Ovary (tissue), 3 donors: ENCODE results near the gene RGS6.

Experiments
- POLR2A ChIP-seq: fragments of 450-650 bp; IDR thresholded peaks from one replicate; pipeline ENCODE4 v1.6.1; 2017; ENCODE audit warnings: antibody characterized with exemption, mild to moderate bottlenecking, moderate library complexity
- TF ChIP-seq, protein P1 (sequence below), 3 donors: fragments of 450-650 bp in 2 of 3; fragments of 200-600 bp in 1 of 3; IDR thresholded peaks; one replicate each; pipeline versions ENCODE4 v1.5.1 to v1.8.0; 2016 to 2022; ENCODE audit warnings: antibody characterized with exemption in 3 of 3, mild to moderate bottlenecking in 1 of 3
- donor health status: DM: no; HTN: no; CAD: no.

GRCh38 chr14:72554401-72554800 is 622.2 kb downstream of the RGS6 start:
- TF ChIP-seq, protein P1, sequence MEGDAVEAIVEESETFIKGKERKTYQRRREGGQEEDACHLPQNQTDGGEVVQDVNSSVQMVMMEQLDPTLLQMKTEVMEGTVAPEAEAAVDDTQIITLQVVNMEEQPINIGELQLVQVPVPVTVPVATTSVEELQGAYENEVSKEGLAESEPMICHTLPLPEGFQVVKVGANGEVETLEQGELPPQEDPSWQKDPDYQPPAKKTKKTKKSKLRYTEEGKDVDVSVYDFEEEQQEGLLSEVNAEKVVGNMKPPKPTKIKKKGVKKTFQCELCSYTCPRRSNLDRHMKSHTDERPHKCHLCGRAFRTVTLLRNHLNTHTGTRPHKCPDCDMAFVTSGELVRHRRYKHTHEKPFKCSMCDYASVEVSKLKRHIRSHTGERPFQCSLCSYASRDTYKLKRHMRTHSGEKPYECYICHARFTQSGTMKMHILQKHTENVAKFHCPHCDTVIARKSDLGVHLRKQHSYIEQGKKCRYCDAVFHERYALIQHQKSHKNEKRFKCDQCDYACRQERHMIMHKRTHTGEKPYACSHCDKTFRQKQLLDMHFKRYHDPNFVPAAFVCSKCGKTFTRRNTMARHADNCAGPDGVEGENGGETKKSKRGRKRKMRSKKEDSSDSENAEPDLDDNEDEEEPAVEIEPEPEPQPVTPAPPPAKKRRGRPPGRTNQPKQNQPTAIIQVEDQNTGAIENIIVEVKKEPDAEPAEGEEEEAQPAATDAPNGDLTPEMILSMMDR (IDR thresholded peaks at IDR 0.05), result no peak
- no peak for TF ChIP-seq POLR2A
